ENCODE data around the gene TMCO4. TPM values are rescaled to one million over a fixed set of nuclear protein-coding genes. Genes with fewer than 3 reads are reported as not detected.

The TMCO4 gene
- total and polyA plus RNA-seq, 10 of the 15 experiments (the other 5 are each of a cell fraction or from before 2014, with no cell fraction given): 2.4 to 20.8 (median 13.0) TPM

- no peak overlapping the region for H2AFZ ChIP-seq (ENCODE audit: control insufficient read depth, low read depth, low read length)
- SMC1A ChIA-PET (ENCODE audit: uncharacterized antibody, unreplicated experiment): no interaction called here
- H3K27me3 ChIP-seq (replicated peaks in 1 of 2; ENCODE audit: control insufficient read depth in 2 of 2, insufficient read depth in 2 of 2, low read length in 1 of 2): peaks cover 0 to 2% of the 10 kb centered on the region in 2 experiments; a peak in 1 of 4 replicates
- RAD21 ChIA-PET (ENCODE audit: unreplicated experiment): no interaction called here
- H3K27ac ChIP-seq (ENCODE audit: control insufficient read depth, insufficient read depth): no peak overlapping the region
- in situ Hi-C loops (cut with MboI): no loop called here
- no peaks in the 10 kb centered on the region for H3K79me2 ChIP-seq (ENCODE audit: control insufficient read depth, insufficient read depth, low read length)
- no TSS peak for BruUV-seq (replicated peaks)
- peak overlapping the region; percentile 86; the same call in 1 of the 2 replicates for H3K4me2 ChIP-seq (ENCODE audit: control insufficient read depth, insufficient read depth)
- no peaks in the 10 kb centered on the region for H3K36me3 ChIP-seq (ENCODE audit: control insufficient read depth in 2 of 2, insufficient read depth in 2 of 2, low read length in 1 of 2)
- intact Hi-C loops (cut with micrococcal nuclease; ENCODE audit: unreplicated experiment): no loop called here
- H3K4me1 ChIP-seq (ENCODE audit: control insufficient read depth, insufficient read depth, low read length): peaks cover 6% of the 10 kb centered on the region; the same call in 1 of the 2 replicates
- DNase-seq (ENCODE audit: low read depth, low spot score): no peak
- CTCF ChIA-PET: no interaction called here
- no peak for ATAC-seq
- H4K20me1 ChIP-seq (ENCODE audit: control insufficient read depth, insufficient read depth): no peaks in the 10 kb centered on the region
- POLR2A ChIA-PET: no interaction called here
- peak overlapping the region; percentile 41 for H3K4me3 ChIP-seq
- WGBS (ENCODE audit: insufficient coverage, insufficient replicate concordance, low lambda C conversion rate, missing lambda C conversion rate): 0% methylated on average over 4 of the region's 23 CpGs
- no peak for FAIRE-seq
- no peaks in the 10 kb centered on the region for H3K9me3 ChIP-seq (replicated peaks; ENCODE audit: control insufficient read depth, insufficient read depth, low read length)
- H3K9ac ChIP-seq (ENCODE audit: control insufficient read depth, insufficient read depth, low read length): no peak overlapping the region; the same call in 1 of the 2 replicates
- TF ChIP-seq TCF7 (IDR thresholded peaks at IDR 0.05; ENCODE audit: borderline replicate concordance) (no peak), RBBP5 (conservative IDR thresholded peaks at IDR 0.05) (no peak), NBN (IDR thresholded peaks at IDR 0.05) (no peak), MTA3 (IDR thresholded peaks at IDR 0.05; ENCODE audit: borderline replicate concordance, low read length) (no peak), REST (IDR thresholded peaks at IDR 0.05; ENCODE audit: low read depth, low read length) (no peak), SUPT20H (IDR thresholded peaks at IDR 0.05; ENCODE audit: borderline replicate concordance, control insufficient read depth, low read depth, low read length) (no peak), ZNF217 (IDR thresholded peaks at IDR 0.05) (no peak), PKNOX1 (IDR thresholded peaks at IDR 0.05) (no peak), BRCA1 (IDR thresholded peaks at IDR 0.05; ENCODE audit: low read depth, low read length) (no peak), E4F1 (IDR thresholded peaks at IDR 0.05; ENCODE audit: borderline replicate concordance, partially characterized antibody) (no peak), IRF4 (IDR thresholded peaks at IDR 0.05; ENCODE audit: low read depth, low read length) (no peak), EP300 (IDR thresholded peaks at IDR 0.05; ENCODE audit: borderline replicate concordance in 1 of 2, control insufficient read depth in 1 of 2, low read depth in 2 of 2, low read length in 2 of 2) (no peak), SIX5 (IDR thresholded peaks at IDR 0.05; ENCODE audit: low read depth, low read length, severe bottlenecking) (no peak), ZNF207 (IDR thresholded peaks at IDR 0.05; ENCODE audit: borderline replicate concordance) (no peak), RELB (IDR thresholded peaks at IDR 0.05; ENCODE audit: low read depth) (no peak), STAT3 (IDR thresholded peaks at IDR 0.05; ENCODE audit: low read depth, low read length) (no peak), SMAD1 (IDR thresholded peaks at IDR 0.05; ENCODE audit: low read depth, partially characterized antibody) (no peak)
Measured at GRCh38 chr1:19665186-19665495, 134.6 kb downstream of the TMCO4 start.
